GM12878 (cell line): ENCODE measurements around the gene KCNA2. TPM values are rescaled to one million over a fixed set of nuclear protein-coding genes. Genes with fewer than 3 reads are reported as not detected.

Source experiments
- ATAC-seq: fragments of 200-7000 bp; cut with Tn5 transposase; 3 replicates; pipeline ENCODE4 v1.9.1; 2020; ENCODE audit warnings: mild to moderate bottlenecking, moderate library complexity
- BruUV-seq: library from RNA; stranded (reverse); fragments of 400-500 nt; replicated peaks from 2 replicates; lab custom pipeline; 2021; lab: Mats Ljungman, UMichigan
- CTCF ChIA-PET: fragments of 300-600 bp; sonication (Branson Sonifier 250); formaldehyde crosslinking; extraction: SDS; loops from one replicate; lab custom pipeline; 2021; ENCODE audit warnings: inconsistent platforms; lab: Yijun Ruan, JAX
- POLR2A ChIA-PET: fragments of 350-600 bp; formaldehyde crosslinking; extraction: SDS; loops from one replicate; lab custom pipeline; 2021; ENCODE audit warnings: inconsistent platforms; lab: Charles Lee
- RAD21 ChIA-PET: fragments of 300-600 bp; sonication (Branson Sonifier 250); formaldehyde crosslinking; loops from one replicate; lab custom pipeline; 2023; ENCODE audit warnings: antibody characterized with exemption; ENCODE audit not compliant: unreplicated experiment; lab: Charles Lee
- SMC1A ChIA-PET: fragments of 300-600 bp; sonication (Branson Sonifier 250); formaldehyde crosslinking; loops from one replicate; lab custom pipeline; 2023; ENCODE audit not compliant: unreplicated experiment, uncharacterized antibody; lab: Charles Lee
- DNase-seq: peaks from one replicate; pipeline ENCODE4 v3.0.0-alpha.2; 2011; ENCODE audit warnings: low read depth, low spot score
- FAIRE-seq: peaks from 3 replicates; lab custom pipeline; 2011; peaks lifted over from hg19 to GRCh38; lab: Jason Lieb, UNC
- H2AFZ ChIP-seq: 2 replicates; pipeline ENCODE4 v1.6.0; 2011; ENCODE audit warnings: low read depth, low read length, control low read depth; ENCODE audit not compliant: control insufficient read depth
- H3K27ac ChIP-seq: 2 replicates; pipeline ENCODE4 v1.5.1; 2011; ENCODE audit warnings: control low read depth; ENCODE audit not compliant: control insufficient read depth, insufficient read depth
- H3K27me3 ChIP-seq, 2 experiments: replicated peaks in 1 of 2; 2 replicates each; pipeline versions ENCODE4 v1.6.0 to v1.6.1; 2011; ENCODE audit warnings: low read length in 1 of 2; ENCODE audit not compliant: control insufficient read depth in 2 of 2, insufficient read depth in 2 of 2
- H3K36me3 ChIP-seq, 2 experiments: 2 replicates each; pipeline ENCODE4 v1.5.1; 2011; ENCODE audit warnings: low read length in 1 of 2; ENCODE audit not compliant: control insufficient read depth in 2 of 2, insufficient read depth in 2 of 2
- H3K4me1 ChIP-seq: 2 replicates; pipeline ENCODE4 v1.6.1; 2011; ENCODE audit warnings: mild to moderate bottlenecking, low read length, moderate library complexity, mixed read lengths; ENCODE audit not compliant: control insufficient read depth, insufficient read depth
- H3K4me2 ChIP-seq: 2 replicates; pipeline ENCODE4 v1.6.0; 2011; ENCODE audit warnings: control low read depth; ENCODE audit not compliant: control insufficient read depth, insufficient read depth
- H3K4me3 ChIP-seq: fragments of 200-600 bp; sonication (generic); 2 replicates; pipeline ENCODE4 v1.5.1; 2016
- H3K79me2 ChIP-seq: 2 replicates; pipeline ENCODE4 v1.6.0; 2011; ENCODE audit warnings: low read length; ENCODE audit not compliant: control insufficient read depth, insufficient read depth
- H3K9ac ChIP-seq: 2 replicates; pipeline ENCODE4 v1.8.0; 2011; ENCODE audit warnings: low read length, control low read depth, mixed read lengths; ENCODE audit not compliant: control insufficient read depth, insufficient read depth
- H3K9me3 ChIP-seq: replicated peaks from 3 replicates; pipeline ENCODE4 v1.5.1; 2011; ENCODE audit warnings: mild to moderate bottlenecking, low read length; ENCODE audit not compliant: control insufficient read depth, insufficient read depth
- H4K20me1 ChIP-seq: 2 replicates; pipeline ENCODE4 v1.6.0; 2011; ENCODE audit not compliant: control insufficient read depth, insufficient read depth
- CBFB ChIP-seq: IDR thresholded peaks from 2 replicates; pipeline ENCODE4 v1.6.1; 2016; ENCODE audit warnings: antibody characterized with exemption, low read depth
- SREBF1 ChIP-seq: IDR thresholded peaks from 2 replicates; pipeline ENCODE4 v1.6.1; 2012; ENCODE audit warnings: mild to moderate bottlenecking, low read length
- ZBTB11 ChIP-seq: fragments of 450-650 bp; formaldehyde crosslinking; IDR thresholded peaks from 2 replicates; pipeline ENCODE4 v1.5.0; 2022; ENCODE audit warnings: mild to moderate bottlenecking, missing genetic modification characterization
- ZBTB4 ChIP-seq: fragments of 450-650 bp; formaldehyde crosslinking; IDR thresholded peaks from 2 replicates; pipeline ENCODE4 v1.4.0; 2022; ENCODE audit warnings: mild to moderate bottlenecking, moderate library complexity
- WGBS: methylation state at CpG from one replicate; pipeline ENCODE4 v1.1.6; 2016; ENCODE audit warnings: low lambda C conversion rate; ENCODE audit not compliant: insufficient replicate concordance, insufficient coverage; ENCODE audit errors: missing lambda C conversion rate; 5-methylcytosine and 5-hydroxymethylcytosine counted together
- in situ Hi-C: fragments of 300-500 bp; cut with MboI; formaldehyde crosslinking; loops from 9 replicates; pipeline ENCODE4 v1.14.3; 2018; ENCODE audit warnings: mixed read lengths
- intact Hi-C: fragments of 100-400 bp; cut with micrococcal nuclease; formaldehyde crosslinking; loops from one replicate; pipeline ENCODE4 v1.14.2; 2022; ENCODE audit not compliant: unreplicated experiment
- polyA plus RNA-seq, 11 experiments: library from polyadenylated mRNA; depleted of rRNA in 4 of 11; unstranded in 6 of 11; stranded (reverse) in 5 of 11; fragments of >200 nt; fragmentation: Nextera tagmentation in 4 of 11; fragmentation: Illumina TruSeq in 1 of 11; extraction: Ambion mirVana in 4 of 11; extraction: Trizol in 1 of 11; gene quantifications; 1 replicate in 1 of 11; 2 replicates in 10 of 11; pipeline versions ENCODE4 v1.2.1 to v1.2.3, GENCODE V29; 2011 to 2016; ENCODE audit warnings: inconsistent platforms in 2 of 11, missing spikeins in 2 of 11, low read depth in 1 of 11
- total RNA-seq, 4 experiments: library from RNA; depleted of rRNA in 3 of 4; stranded (reverse); fragments of >200 nt in 3 of 4; fragmentation: Illumina TruSeq in 1 of 4; extraction: Trizol in 1 of 4; gene quantifications; 2 replicates each; pipeline versions ENCODE4 v1.2.1 to v1.2.3, GENCODE V29; 2013 to 2021

KCNA2 gene
- total and polyA plus RNA-seq, 10 of the 15 experiments (the other 5 are each of a cell fraction or from before 2014, with no cell fraction given) = 0.02 to 0.56 (median 0.10) TPM; not detected in 2

- no peak for TF ChIP-seq CBFB
- no peak for TF ChIP-seq SREBF1
- TF ChIP-seq ZBTB11 (CRISPR knock-in tag) = no peak
These were observed 40.6 kb downstream of the KCNA2 start (continued) for GRCh38 chr1:110565565-110565964.

GRCh38 chr1:110563089-110563488, 43.1 kb downstream of the KCNA2 start:
- no peak overlapping the region for H2AFZ ChIP-seq

More at GRCh38 chr1:110563089-110563488, 43.1 kb downstream of the KCNA2 start:
- POLR2A ChIA-PET = no interaction called here
- no peaks in the 10 kb centered on the region for H4K20me1 ChIP-seq
- H3K27ac ChIP-seq = no peak overlapping the region
- peaks cover 1 to 2% of the 10 kb centered on the region in 2 experiments; a peak in 3 of 4 replicates for H3K27me3 ChIP-seq
- no peak for DNase-seq
- in situ Hi-C loops = no loop called here
- RAD21 ChIA-PET = no interaction called here
- BruUV-seq = no TSS peak
- SMC1A ChIA-PET = no interaction called here
- CTCF ChIA-PET = interaction anchor here (1.1 kb wide), 1 partner anchor 203 kb away, joined by 4 read pairs; no protein-coding TSS in a partner anchor
- no peak overlapping the region for H3K4me3 ChIP-seq
- H3K4me2 ChIP-seq = no peak overlapping the region
- H3K9me3 ChIP-seq = no peaks in the 10 kb centered on the region
- 8% methylated on average over 4 of the region's 4 CpGs for WGBS
- no peak for ATAC-seq
- no peaks in the 10 kb centered on the region for H3K79me2 ChIP-seq
- H3K4me1 ChIP-seq = no peaks in the 10 kb centered on the region
- no peaks in the 10 kb centered on the region for H3K36me3 ChIP-seq
- no peak overlapping the region for H3K9ac ChIP-seq
- intact Hi-C loops = no loop called here
- FAIRE-seq = no peak
- no peak for TF ChIP-seq ZBTB4 (CRISPR knock-in tag)
